Nephron progenitor cell (in vitro differentiated cells): ENCODE results near the gene RIPK3.

Experiments
- DNase-seq: peaks from one replicate; pipeline ENCODE4 v3.0.0; 2021
- H3K27ac Mint-ChIP-seq: 2 replicates; pipeline ENCODE4 v1.8.0; 2021; ENCODE audit warnings: mild to moderate bottlenecking, moderate library complexity, mixed read lengths
- H3K27me3 Mint-ChIP-seq: 2 replicates; pipeline ENCODE4 v1.8.0; 2021; ENCODE audit warnings: mild to moderate bottlenecking, low read depth, mixed read lengths; ENCODE audit not compliant: poor library complexity
- H3K36me3 Mint-ChIP-seq: 2 replicates; pipeline ENCODE4 v1.8.0; 2021; ENCODE audit warnings: low read depth, mixed read lengths
- H3K4me1 Mint-ChIP-seq: 2 replicates; pipeline ENCODE4 v1.8.0; 2021; ENCODE audit warnings: mixed read lengths
- H3K4me3 Mint-ChIP-seq: 2 replicates; pipeline ENCODE4 v1.8.0; 2021; ENCODE audit warnings: mild to moderate bottlenecking, moderate library complexity, mixed read lengths
- H3K9me3 Mint-ChIP-seq: 2 replicates; pipeline ENCODE4 v1.8.0; 2021; ENCODE audit warnings: mild to moderate bottlenecking, moderate library complexity, mixed read lengths
- TF ChIP-seq, protein P1 (sequence below): fragments of 200-600 bp; sonication (generic); IDR thresholded peaks from 2 replicates; pipeline ENCODE4 v1.5.0; 2021; ENCODE audit warnings: antibody characterized with exemption

The RIPK3 gene

DNA sequence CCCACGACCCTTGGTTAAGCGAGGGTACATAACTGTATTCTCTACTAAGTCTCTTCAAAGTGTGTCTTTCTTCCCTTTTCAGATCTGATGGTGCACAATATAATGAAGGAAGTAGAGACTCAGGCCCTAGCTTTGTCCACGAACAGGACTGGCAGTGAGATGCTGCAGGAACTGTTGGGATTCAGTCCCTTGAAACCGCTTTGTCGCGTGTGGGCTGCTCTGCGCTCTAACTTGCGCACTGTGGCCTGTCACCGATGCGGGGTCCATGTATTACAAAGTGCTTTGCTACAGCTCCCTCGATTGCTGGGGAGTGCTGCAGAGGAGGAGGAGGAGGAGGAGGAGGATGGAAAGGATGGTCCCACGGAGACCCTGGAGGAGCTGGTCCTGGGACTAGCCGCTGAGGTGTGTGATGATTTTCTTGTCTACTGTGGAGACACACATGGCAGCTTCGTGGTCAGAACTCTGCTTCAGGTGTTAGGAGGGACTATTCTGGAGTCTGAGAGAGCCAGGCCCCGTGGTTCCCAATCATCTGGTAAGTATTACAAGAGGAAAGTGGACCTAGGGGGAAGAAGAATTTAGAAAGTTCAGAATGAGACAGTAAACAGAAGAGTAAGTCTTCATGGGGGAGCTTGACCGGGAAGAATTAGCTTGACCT is 39.3 kb downstream of the RIPK3 start:
- Mint-ChIP-seq H3K36me3 (peaks cover 29% of the 10 kb centered on the region), H3K9me3 (no peaks in the 10 kb centered on the region), H3K27ac (peak overlapping the region; percentile 75)

DNA sequence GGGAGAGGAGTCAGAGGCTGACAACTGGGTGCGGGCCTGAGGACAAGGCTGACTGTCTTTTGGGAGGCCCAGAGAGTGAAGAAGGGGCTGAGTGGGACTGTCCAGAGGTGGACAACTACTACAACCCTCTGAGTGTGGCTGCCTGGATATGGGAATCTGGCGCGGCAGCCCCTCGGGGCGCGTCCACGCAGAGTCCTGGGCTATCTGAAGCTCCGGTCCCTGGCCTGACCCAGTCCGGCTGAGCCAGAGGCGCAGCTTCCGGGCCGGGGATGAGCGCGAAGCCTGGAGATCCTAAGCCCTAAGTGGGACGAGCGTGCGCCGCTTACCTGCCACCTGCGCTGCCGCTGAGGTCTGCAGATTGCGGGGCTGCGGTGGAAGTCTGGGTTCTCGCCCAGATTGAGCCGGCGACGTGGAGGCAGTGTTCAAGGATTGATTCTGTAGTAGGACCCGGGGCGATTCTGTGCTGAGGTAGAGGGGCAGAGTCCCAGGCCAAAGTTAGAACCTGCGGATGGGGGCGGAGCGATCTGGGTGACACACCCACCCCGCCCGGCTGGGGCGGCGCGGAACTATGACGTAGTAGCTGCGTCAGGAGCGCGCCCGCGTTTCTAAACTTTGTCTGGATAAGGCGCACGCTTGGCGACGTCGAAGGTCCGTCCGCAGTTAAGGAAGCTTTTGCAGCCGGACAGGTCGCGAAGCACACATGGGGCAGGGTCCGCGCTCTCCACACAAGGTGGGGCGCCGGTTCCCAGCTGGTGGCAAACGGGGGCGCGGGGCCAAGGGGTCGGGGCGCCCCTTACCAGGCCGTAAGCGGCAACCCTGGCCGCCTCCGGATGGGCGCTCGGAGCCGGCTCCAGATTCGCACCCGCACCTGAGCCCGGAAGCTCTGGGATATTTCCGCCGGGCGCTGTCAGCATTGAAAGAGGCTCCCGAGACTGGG is 40.3 kb downstream of the RIPK3 start, which contains the start of the genes DHRS1 and NOP9:
Gene DHRS1 (minus strand): TSS at position 526 of the 937 bp plus-strand sequence. CDS start 674 bp downstream, outside the sequence.
Gene NOP9 (plus strand): TSS at position 596 of the 937 bp plus-strand sequence. CDS start 105 bp downstream, at position 701.
- Mint-ChIP-seq H3K9me3 (no peaks in the 10 kb centered on the region), H3K4me3 (peak within 1 kb of the TSS; percentile 94), H3K4me1 (peaks cover 52% of the 10 kb centered on the region), H3K27me3 (no peaks in the 10 kb centered on the region), H3K27ac (peak within 1 kb of the TSS; percentile 75), H3K36me3 (peaks cover 25% of the 10 kb centered on the region)
- TF ChIP-seq, protein P1, sequence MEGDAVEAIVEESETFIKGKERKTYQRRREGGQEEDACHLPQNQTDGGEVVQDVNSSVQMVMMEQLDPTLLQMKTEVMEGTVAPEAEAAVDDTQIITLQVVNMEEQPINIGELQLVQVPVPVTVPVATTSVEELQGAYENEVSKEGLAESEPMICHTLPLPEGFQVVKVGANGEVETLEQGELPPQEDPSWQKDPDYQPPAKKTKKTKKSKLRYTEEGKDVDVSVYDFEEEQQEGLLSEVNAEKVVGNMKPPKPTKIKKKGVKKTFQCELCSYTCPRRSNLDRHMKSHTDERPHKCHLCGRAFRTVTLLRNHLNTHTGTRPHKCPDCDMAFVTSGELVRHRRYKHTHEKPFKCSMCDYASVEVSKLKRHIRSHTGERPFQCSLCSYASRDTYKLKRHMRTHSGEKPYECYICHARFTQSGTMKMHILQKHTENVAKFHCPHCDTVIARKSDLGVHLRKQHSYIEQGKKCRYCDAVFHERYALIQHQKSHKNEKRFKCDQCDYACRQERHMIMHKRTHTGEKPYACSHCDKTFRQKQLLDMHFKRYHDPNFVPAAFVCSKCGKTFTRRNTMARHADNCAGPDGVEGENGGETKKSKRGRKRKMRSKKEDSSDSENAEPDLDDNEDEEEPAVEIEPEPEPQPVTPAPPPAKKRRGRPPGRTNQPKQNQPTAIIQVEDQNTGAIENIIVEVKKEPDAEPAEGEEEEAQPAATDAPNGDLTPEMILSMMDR, result no peak
- peak; percentile 96 for DNase-seq

More for the DNA sequence above, 39.3 kb downstream of the RIPK3 start:
- TF ChIP-seq, protein P1, result no peak
- Mint-ChIP-seq H3K4me3 (peak overlapping the region; percentile 94), H3K4me1 (peaks cover 52% of the 10 kb centered on the region), H3K27me3 (no peaks in the 10 kb centered on the region)
- no peak for DNase-seq

DNA sequence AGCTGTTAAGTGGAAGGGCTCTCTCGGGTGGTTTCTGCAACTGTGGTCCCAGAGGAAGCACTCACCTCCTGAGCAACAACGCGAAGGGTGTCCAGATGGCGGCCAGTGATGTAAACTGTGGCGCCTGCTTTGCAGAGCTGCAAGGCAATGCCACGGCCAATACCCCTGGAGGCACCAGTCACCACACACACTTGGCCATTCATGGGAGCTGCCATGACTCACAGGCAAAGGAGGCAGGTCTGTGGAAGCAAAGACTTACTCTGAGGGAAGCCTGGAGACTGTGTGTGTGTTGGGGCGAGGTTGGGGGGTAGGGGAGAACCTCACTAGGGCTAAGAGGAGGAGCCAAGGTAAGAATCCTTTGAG is 40.9 kb downstream of the RIPK3 start:
- peaks cover 52% of the 10 kb centered on the region for H3K4me1 Mint-ChIP-seq
- no peaks in the 10 kb centered on the region for H3K9me3 Mint-ChIP-seq
- DNase-seq, result no peak
- TF ChIP-seq, protein P1, result no peak
- peaks cover 20% of the 10 kb centered on the region for H3K36me3 Mint-ChIP-seq
- peak overlapping the region; percentile 94 for H3K4me3 Mint-ChIP-seq
- peak overlapping the region; percentile 75 for H3K27ac Mint-ChIP-seq
- H3K27me3 Mint-ChIP-seq, result no peaks in the 10 kb centered on the region

DNA sequence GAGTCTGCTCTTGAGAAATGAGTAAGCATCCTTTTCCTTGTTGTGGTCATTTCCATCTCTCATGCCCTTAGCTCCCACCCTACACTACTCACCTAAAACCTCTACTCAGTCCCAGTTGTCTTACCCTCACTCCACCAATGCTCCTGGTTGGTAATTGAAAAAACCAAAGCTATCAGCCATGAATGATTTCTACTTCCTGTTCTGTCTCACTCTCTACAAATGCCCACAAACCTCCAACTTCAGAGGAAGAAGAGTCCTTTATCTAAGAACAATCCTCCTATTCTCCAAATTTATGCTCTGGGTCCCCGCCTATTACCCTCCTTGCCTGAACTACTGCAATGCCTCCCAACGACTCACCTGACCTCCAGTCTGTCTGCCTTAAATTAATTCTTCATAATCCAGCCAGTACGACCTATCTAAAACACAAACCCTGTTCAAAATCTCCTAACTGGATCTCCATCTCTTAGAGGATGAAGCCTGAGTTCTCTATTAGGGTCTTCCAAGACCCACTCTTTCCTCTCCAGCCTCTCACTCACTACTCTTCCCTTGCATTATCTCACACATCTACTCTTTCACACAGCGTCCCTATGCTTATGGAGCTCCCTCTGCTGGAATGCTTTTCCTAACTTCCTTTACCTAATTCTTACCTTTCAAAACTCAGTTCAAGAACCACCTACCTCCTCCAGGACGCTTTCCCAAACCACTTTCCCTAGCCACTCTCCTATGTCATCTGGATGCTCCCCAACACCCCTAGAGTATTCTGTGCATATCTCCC is 42.4 kb downstream of the RIPK3 start:
- TF ChIP-seq, protein P1, result peak; percentile 36
- Mint-ChIP-seq H3K4me3 (peak overlapping the region; percentile 25), H3K36me3 (peaks cover 17% of the 10 kb centered on the region), H3K4me1 (peaks cover 52% of the 10 kb centered on the region), H3K9me3 (no peaks in the 10 kb centered on the region), H3K27ac (peak overlapping the region; percentile 74), H3K27me3 (no peaks in the 10 kb centered on the region)
- no peak for DNase-seq

DNA sequence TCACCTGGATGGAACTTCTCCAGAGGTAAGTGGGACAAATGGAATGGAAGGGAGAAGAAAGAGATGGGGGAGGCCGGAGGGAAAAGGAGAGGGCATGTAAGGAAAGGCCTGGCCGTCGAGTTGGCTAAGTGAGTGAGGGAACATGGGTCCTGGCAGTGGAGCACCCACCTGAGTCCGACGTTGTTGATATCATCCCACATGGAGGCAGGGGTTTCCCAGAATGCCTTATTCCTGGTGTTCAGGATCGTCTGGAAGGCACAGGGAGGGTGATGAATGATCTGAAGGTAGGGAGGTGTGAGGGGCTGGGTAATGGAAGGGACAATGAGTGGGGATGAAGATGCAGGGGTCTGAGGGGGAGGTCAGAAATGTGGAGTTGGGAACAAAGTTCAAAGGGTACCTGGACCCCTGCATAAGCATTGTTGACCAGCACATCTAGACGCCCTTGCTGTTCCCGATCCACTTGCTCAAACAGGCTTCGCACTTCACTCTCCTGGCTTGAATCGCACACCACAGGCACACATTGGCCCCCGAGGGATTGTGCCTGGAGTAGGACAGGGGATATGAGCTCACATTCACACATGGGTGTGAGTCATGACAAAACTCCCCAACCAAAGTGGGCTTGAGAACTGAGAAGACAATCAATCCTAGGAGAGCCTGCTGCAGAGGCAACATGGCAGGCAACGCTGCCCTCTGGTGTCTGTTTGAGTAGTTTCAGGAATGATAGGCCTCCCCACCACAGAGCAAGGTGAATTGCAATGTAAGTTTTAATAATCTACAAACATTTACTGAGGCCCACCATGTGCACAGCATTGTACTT is 43.2 kb downstream of the RIPK3 start:
- Mint-ChIP-seq H3K4me3 (no peak overlapping the region), H3K36me3 (peaks cover 10% of the 10 kb centered on the region)

More for the DNA sequence above, 43.2 kb downstream of the RIPK3 start:
- H3K9me3 Mint-ChIP-seq, result no peaks in the 10 kb centered on the region
- H3K4me1 Mint-ChIP-seq, result peaks cover 48% of the 10 kb centered on the region
- TF ChIP-seq, protein P1, result peak; percentile 68
- peak overlapping the region; percentile 38 for H3K27ac Mint-ChIP-seq
- H3K27me3 Mint-ChIP-seq, result no peaks in the 10 kb centered on the region
- peak; percentile 54 for DNase-seq
